Adipocyte (in vitro differentiated cells): ENCODE data around the gene RBM19.

Experiments
- DNase-seq: peaks from one replicate; pipeline ENCODE4 v3.0.0-alpha.2; 2015; ENCODE audit warnings: low read depth
- H3K27me3 ChIP-seq: replicated peaks from 2 replicates; pipeline ENCODE4 v1.7.0; 2013; ENCODE audit warnings: mild to moderate bottlenecking, low read length, moderate library complexity; ENCODE audit not compliant: control insufficient read depth, insufficient read depth
- H3K36me3 ChIP-seq: 2 replicates; pipeline ENCODE4 v1.7.0; 2013; ENCODE audit warnings: low read length, mild to moderate bottlenecking, moderate library complexity; ENCODE audit not compliant: control insufficient read depth, insufficient read depth, severe bottlenecking
- H3K4me1 ChIP-seq: 2 replicates; pipeline ENCODE4 v1.7.0; 2013; ENCODE audit warnings: mild to moderate bottlenecking, low read length, moderate library complexity; ENCODE audit not compliant: control insufficient read depth, insufficient read depth
- H3K4me3 ChIP-seq: 2 replicates; pipeline ENCODE4 v1.7.0; 2013; ENCODE audit warnings: mild to moderate bottlenecking, low read length, moderate library complexity
- H3K9ac ChIP-seq: 2 replicates; pipeline ENCODE4 v1.7.0; 2013; ENCODE audit warnings: mild to moderate bottlenecking, low read length, moderate library complexity
- H3K9me3 ChIP-seq: 2 replicates; pipeline ENCODE4 v1.7.0; 2013; ENCODE audit warnings: mild to moderate bottlenecking, low read length, moderate library complexity; ENCODE audit not compliant: control insufficient read depth

Gene RBM19

GRCh38 chr12:113860950-113861349 lies 105.2 kb downstream of the RBM19 start:
- Histone ChIP-seq H3K27me3 (no peaks in the 10 kb centered on the region), H3K4me1 (peaks cover 26% of the 10 kb centered on the region), H3K9ac (peak overlapping the region; percentile 38), H3K4me3 (no peak overlapping the region), H3K9me3 (no peaks in the 10 kb centered on the region), H3K36me3 (peaks cover 28% of the 10 kb centered on the region)
- DNase-seq = peak; percentile 85

DNA sequence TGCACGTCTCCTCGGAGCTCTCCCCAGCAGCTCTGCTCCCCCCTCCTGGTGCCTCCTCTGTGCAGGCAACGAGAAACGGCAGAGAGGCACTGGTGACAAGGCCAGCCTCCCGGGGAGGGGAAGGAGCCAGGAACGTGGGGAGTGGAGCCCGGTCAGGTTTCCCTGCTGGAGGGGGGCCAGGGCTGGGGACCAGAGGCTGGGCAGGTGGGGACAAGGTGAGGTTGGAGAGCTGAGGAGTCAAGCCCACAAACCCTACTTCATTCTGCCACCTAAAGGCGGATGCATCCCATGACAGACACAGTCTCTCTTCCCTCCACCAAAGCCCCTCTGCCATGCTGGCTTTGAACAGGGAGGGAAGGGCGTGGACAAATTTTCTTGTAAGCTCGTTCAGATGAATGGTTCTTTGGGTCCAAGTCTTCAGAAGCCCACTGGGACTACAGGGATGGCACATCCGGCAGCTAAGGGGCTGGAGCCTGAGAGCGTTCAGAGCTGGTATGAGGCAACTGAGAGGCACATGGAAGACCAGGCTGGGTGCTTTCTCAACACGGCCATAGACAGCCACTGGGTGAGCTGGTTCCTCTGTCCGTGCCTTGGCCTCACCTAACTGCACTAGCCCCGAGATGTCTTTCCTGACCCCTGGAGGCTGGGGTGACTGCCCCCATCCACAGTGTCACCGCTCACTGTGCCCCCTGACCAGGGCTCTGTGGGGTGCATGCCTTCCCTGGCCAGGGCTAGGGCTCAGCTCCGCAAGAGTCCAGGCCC lies 105.9 kb downstream of the RBM19 start:
- peaks cover 29% of the 10 kb centered on the region for H3K36me3 ChIP-seq
- H3K4me1 ChIP-seq = peaks cover 21% of the 10 kb centered on the region
- no peaks in the 10 kb centered on the region for H3K9me3 ChIP-seq
- no peak overlapping the region for H3K4me3 ChIP-seq
- H3K27me3 ChIP-seq = no peaks in the 10 kb centered on the region
- H3K9ac ChIP-seq = no peak overlapping the region
- DNase-seq = no peak

GRCh38 chr12:113858841-113859386 lies 107.2 kb downstream of the RBM19 start:
- no peaks in the 10 kb centered on the region for H3K27me3 ChIP-seq
- peaks cover 33% of the 10 kb centered on the region for H3K36me3 ChIP-seq
- peaks cover 21% of the 10 kb centered on the region for H3K4me1 ChIP-seq
- no peak overlapping the region for H3K4me3 ChIP-seq
- no peak overlapping the region for H3K9ac ChIP-seq
- DNase-seq = no peak
- no peaks in the 10 kb centered on the region for H3K9me3 ChIP-seq

GRCh38 chr12:113857371-113857770 lies 108.8 kb downstream of the RBM19 start:
- H3K4me1 ChIP-seq = peaks cover 17% of the 10 kb centered on the region
- H3K9me3 ChIP-seq = no peaks in the 10 kb centered on the region
- DNase-seq = no peak
- H3K27me3 ChIP-seq = no peaks in the 10 kb centered on the region
- no peak overlapping the region for H3K9ac ChIP-seq
- H3K4me3 ChIP-seq = no peak overlapping the region
- H3K36me3 ChIP-seq = peaks cover 33% of the 10 kb centered on the region

DNA sequence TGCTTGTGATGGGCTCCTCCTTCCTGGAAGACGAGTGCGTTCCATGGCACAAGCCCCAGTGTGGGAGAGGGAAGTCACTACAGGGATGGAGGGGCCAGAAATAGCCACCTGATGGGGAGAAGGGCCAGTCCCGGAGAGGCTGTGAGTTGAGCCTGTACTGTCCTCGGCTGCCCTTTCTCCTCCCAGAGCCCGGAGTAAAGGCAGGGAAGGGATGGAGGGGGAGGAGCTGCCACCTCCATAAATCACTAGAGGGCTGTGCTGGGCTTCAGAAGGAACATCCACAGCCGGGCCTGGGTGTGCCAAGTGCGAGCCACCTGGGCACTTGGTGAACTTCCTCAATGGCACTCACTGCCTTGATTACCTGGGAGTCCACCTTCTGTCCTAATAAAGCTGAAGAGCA lies 110.1 kb downstream of the RBM19 start:
- peaks cover 12% of the 10 kb centered on the region for H3K4me1 ChIP-seq
- no peak for DNase-seq
- H3K27me3 ChIP-seq = no peaks in the 10 kb centered on the region
- H3K36me3 ChIP-seq = peaks cover 33% of the 10 kb centered on the region
- H3K9me3 ChIP-seq = no peaks in the 10 kb centered on the region
- no peak overlapping the region for H3K4me3 ChIP-seq
- H3K9ac ChIP-seq = no peak overlapping the region

GRCh38 chr12:113854385-113855142 lies 111.6 kb downstream of the RBM19 start:
- H3K4me3 ChIP-seq = no peak overlapping the region
- peaks cover 33% of the 10 kb centered on the region for H3K36me3 ChIP-seq
- peaks cover 17% of the 10 kb centered on the region for H3K4me1 ChIP-seq
- H3K27me3 ChIP-seq = no peaks in the 10 kb centered on the region
- H3K9me3 ChIP-seq = no peaks in the 10 kb centered on the region
- DNase-seq = no peak
- H3K9ac ChIP-seq = no peak overlapping the region

GRCh38 chr12:113853491-113853890 lies 112.6 kb downstream of the RBM19 start:
- Histone ChIP-seq H3K9me3 (no peaks in the 10 kb centered on the region), H3K9ac (no peak overlapping the region), H3K36me3 (peaks cover 30% of the 10 kb centered on the region), H3K27me3 (no peaks in the 10 kb centered on the region), H3K4me1 (peaks cover 17% of the 10 kb centered on the region), H3K4me3 (no peak overlapping the region)
- no peak for DNase-seq

DNA sequence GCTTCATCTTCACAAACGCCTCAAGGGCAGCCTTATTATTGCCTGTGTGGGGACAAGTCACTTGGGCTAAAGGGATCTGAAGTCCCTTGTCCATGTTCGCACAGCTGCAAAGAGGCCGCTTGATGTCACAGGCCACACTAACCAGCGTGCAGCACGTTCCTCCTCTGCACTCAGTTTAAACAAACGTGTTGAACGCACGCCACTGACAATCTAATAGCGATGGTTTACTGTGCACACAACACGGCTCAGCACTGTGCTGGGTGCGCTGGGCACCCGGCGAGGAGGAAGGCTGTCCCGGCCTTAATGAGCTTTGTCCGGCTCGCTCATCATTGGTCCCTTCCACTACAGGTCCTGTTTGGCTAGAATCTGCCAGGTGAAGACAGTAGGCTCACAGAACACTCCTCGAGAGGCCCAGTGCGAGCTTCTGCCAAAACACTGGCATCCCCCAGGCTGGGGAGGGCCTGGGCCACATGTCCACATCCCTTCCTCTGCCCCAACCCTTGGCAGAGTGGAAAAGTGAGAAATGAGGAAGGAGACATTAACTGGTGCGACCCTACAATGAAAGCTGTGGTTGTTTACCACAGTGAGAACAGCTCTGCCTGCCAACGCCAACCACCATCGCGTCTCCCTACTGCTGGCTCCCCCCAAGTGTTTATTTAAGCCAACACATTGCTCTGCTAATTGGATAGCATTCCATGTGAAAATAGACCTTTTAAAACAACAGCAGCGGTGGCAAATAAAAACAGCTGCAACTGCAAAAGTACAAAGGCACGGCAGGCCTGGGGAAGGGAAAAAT lies 113.2 kb downstream of the RBM19 start:
- no peak for DNase-seq
- Histone ChIP-seq H3K36me3 (peaks cover 25% of the 10 kb centered on the region), H3K27me3 (no peaks in the 10 kb centered on the region), H3K9me3 (no peaks in the 10 kb centered on the region), H3K9ac (no peak overlapping the region), H3K4me1 (peaks cover 17% of the 10 kb centered on the region), H3K4me3 (no peak overlapping the region)

DNA sequence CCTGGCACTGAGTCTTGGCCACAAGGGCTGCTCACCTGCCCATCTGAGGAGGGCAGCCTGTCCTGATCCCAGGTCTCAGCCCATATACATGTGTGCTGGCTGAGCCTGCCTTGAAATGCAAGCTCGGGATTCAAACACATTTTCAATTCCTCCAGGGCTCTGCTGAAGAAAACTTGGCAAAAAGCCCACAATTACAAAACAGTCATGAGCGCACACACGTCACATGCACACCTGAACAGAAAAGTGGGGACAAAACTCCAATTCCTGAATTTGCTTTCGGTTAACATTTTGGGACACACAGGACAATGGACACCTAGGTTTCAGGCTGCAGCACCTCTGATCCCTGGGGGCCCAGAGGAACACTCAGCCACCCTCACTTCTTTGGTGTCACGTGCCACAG lies 113.9 kb downstream of the RBM19 start:
- no peak overlapping the region for H3K4me3 ChIP-seq
- no peak for DNase-seq
- H3K36me3 ChIP-seq = peaks cover 19% of the 10 kb centered on the region
- H3K9me3 ChIP-seq = no peaks in the 10 kb centered on the region
- no peaks in the 10 kb centered on the region for H3K27me3 ChIP-seq
- no peak overlapping the region for H3K9ac ChIP-seq
- H3K4me1 ChIP-seq = peaks cover 17% of the 10 kb centered on the region

DNA sequence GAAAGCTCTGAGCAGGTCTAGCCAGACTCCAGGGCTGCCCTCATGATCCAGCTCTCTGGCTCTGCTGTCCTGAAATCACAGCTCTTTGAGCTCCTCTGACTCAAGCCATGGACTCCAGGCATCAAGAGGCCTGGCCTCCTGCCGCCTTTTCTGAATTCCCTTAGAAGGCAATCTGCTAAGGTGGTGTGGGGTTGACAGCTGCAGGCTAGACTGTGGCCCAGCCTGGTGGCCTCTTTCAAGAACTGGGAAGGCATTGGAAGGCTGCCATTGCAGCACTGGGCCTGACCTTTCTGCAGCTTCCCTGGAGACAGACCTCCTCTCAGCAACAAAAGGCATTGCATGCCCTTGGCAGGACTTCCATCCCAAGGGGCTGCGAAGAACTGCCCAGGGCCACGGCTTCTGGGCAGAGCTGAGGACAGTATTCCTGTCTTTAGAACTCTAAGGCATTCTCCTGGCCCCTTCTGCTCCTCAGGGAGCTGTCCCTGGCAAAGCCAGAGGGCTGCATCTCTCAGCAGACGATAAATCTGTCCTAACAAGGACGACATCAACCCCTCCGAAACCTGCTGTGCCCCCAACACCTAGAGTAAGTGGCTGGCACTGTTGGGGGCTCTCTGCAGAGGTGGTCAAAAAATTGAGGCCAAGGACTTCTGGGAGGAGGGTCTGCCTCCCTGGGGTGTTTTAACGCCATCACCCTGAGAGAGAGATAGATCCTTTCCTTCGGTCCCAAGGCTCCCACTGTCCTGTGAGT lies 115.6 kb downstream of the RBM19 start:
- H3K27me3 ChIP-seq = no peaks in the 10 kb centered on the region
- no peak overlapping the region for H3K4me3 ChIP-seq
- H3K4me1 ChIP-seq = peaks cover 17% of the 10 kb centered on the region
- no peaks in the 10 kb centered on the region for H3K9me3 ChIP-seq
- H3K9ac ChIP-seq = no peak overlapping the region
- H3K36me3 ChIP-seq = peaks cover 4% of the 10 kb centered on the region
- peak; percentile 6 for DNase-seq
